GM12801 (cell line): Measurements from ENCODE around the gene COL8A2.

Experiments
- CTCF ChIP-seq: IDR thresholded peaks from one replicate; pipeline ENCODE4 v1.5.1; 2011; ENCODE audit warnings: control low read depth; ENCODE audit not compliant: insufficient read length; ENCODE audit errors: extremely low read depth

Gene COL8A2

GRCh38 chr1:36125129-36125991 is at the start of gene COL8A2:
Gene COL8A2, minus strand, starts transcription at chr1:36125222. Its CDS starts 24,980 bp downstream, at chr1:36100242.
- TF ChIP-seq CTCF = no peak

GRCh38 chr1:36174713-36175112 is 49.7 kb upstream of the COL8A2 start:
- no peak for TF ChIP-seq CTCF

GRCh38 chr1:36172983-36173382 is 48.0 kb upstream of the COL8A2 start:
- TF ChIP-seq CTCF = no peak

GRCh38 chr1:36172017-36172747 is 47.2 kb upstream of the COL8A2 start:
- no peak for TF ChIP-seq CTCF

GRCh38 chr1:36170643-36171412 is 45.8 kb upstream of the COL8A2 start:
- no peak for TF ChIP-seq CTCF

- no peak for TF ChIP-seq CTCF
Measured at GRCh38 chr1:36168514-36168913, 43.5 kb upstream of the COL8A2 start.
